ENCODE data around the gene FAM228A.
"Not testable (repeated sequence)": the region's sequence is repeated elsewhere in the genome, so short reads cannot be mapped to it uniquely, and the experiment has no call there.

FAM228A gene

DNA sequence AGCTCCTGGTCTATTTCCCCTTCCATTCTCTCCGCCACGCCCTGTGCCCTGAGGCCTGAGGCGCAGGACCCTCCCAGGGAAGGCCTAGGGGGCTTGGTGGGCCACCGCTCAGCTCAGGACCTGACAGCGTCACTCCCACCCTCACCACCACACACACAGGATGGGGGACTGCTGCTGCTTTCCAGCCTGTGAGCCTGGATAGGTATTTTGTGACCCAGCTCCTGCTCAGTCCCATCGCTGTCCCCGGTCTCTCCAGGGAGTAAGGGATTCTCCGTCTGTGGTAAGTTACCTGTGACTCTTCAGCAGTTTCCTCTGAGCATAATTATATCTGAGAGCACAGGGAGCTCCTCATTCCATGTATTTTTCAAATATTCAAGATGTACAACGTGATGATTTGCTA lies 16.3 kb downstream of the FAM228A start:
- Histone ChIP-seq H3K36me3 (ENCODE audit: low read length) (no peaks in the 10 kb centered on the region), H3F3A (ENCODE audit: insufficient read depth) (no peaks in the 10 kb centered on the region), H2AFZ (ENCODE audit: low read depth, low read length, severe bottlenecking) (no peak overlapping the region), H4K20me1 (ENCODE audit: low read depth, low read length) (no peaks in the 10 kb centered on the region), H3K9me2 (replicated peaks; ENCODE audit: insufficient read depth, low read length) (no peaks in the 10 kb centered on the region), H3K4me3 (ENCODE audit: insufficient read depth, low read length, poor library complexity, severe bottlenecking) (no peak overlapping the region), H3K9ac (ENCODE audit: low read length) (no peak overlapping the region), H3K79me2 (ENCODE audit: insufficient read depth, low read length) (no peaks in the 10 kb centered on the region), H3K27ac (ENCODE audit: low read depth, low read length) (no peak overlapping the region), H3K27me3 (ENCODE audit: low read length) (no peaks in the 10 kb centered on the region), H3K9me3 (ENCODE audit: insufficient read depth, low read length) (no peaks in the 10 kb centered on the region), H3K4me2 (ENCODE audit: low read depth, low read length, poor library complexity, severe bottlenecking) (no peak overlapping the region)
- TF ChIP-seq EZH2phosphoT487 (conservative IDR thresholded peaks at IDR 0.05; ENCODE audit: low read length): no peak
- TF ChIP-seq, protein P1, sequence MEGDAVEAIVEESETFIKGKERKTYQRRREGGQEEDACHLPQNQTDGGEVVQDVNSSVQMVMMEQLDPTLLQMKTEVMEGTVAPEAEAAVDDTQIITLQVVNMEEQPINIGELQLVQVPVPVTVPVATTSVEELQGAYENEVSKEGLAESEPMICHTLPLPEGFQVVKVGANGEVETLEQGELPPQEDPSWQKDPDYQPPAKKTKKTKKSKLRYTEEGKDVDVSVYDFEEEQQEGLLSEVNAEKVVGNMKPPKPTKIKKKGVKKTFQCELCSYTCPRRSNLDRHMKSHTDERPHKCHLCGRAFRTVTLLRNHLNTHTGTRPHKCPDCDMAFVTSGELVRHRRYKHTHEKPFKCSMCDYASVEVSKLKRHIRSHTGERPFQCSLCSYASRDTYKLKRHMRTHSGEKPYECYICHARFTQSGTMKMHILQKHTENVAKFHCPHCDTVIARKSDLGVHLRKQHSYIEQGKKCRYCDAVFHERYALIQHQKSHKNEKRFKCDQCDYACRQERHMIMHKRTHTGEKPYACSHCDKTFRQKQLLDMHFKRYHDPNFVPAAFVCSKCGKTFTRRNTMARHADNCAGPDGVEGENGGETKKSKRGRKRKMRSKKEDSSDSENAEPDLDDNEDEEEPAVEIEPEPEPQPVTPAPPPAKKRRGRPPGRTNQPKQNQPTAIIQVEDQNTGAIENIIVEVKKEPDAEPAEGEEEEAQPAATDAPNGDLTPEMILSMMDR (IDR thresholded peaks at IDR 0.05; ENCODE audit: insufficient read depth, low read length, poor library complexity, severe bottlenecking): no peak

DNA sequence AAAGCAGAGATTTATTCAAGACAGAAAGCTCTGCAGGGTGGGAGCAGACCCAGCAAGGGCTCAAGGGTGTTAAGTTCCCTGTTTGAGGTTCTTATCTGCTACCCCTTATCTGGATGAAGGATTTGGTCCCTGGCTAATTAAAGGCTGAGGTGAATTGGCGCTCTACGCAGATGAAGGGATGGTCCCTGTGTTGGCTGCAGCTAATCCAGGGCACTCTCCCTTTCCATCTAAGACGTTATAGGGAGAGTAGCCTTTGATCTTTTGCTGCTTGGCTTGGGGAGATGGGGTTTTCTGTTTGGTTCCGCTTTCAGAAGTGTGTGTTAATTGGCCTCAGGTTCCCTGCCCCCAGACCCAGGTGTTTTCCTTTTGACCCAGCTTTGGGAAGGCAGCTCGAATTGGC lies 17.0 kb downstream of the FAM228A start:
- no peaks in the 10 kb centered on the region for H3K27me3 ChIP-seq (ENCODE audit: low read length)
- H2AFZ ChIP-seq (ENCODE audit: low read depth, low read length, severe bottlenecking): no peak overlapping the region
- no peak overlapping the region for H3K4me3 ChIP-seq (ENCODE audit: insufficient read depth, low read length, poor library complexity, severe bottlenecking)
- no peaks in the 10 kb centered on the region for H3K9me2 ChIP-seq (replicated peaks; ENCODE audit: insufficient read depth, low read length)
- no peaks in the 10 kb centered on the region for H3K9me3 ChIP-seq (ENCODE audit: insufficient read depth, low read length)
- no peaks in the 10 kb centered on the region for H4K20me1 ChIP-seq (ENCODE audit: low read depth, low read length)
- H3K27ac ChIP-seq (ENCODE audit: low read depth, low read length): no peak overlapping the region
- no peak overlapping the region for H3K4me2 ChIP-seq (ENCODE audit: low read depth, low read length, poor library complexity, severe bottlenecking)
- H3K79me2 ChIP-seq (ENCODE audit: insufficient read depth, low read length): no peaks in the 10 kb centered on the region
- H3F3A ChIP-seq (ENCODE audit: insufficient read depth): no peaks in the 10 kb centered on the region
- no peak for TF ChIP-seq EZH2phosphoT487 (conservative IDR thresholded peaks at IDR 0.05; ENCODE audit: low read length)
- TF ChIP-seq, protein P1 (IDR thresholded peaks at IDR 0.05; ENCODE audit: insufficient read depth, low read length, poor library complexity, severe bottlenecking): no peak
- H3K36me3 ChIP-seq (ENCODE audit: low read length): no peaks in the 10 kb centered on the region
- H3K9ac ChIP-seq (ENCODE audit: low read length): no peak overlapping the region

DNA sequence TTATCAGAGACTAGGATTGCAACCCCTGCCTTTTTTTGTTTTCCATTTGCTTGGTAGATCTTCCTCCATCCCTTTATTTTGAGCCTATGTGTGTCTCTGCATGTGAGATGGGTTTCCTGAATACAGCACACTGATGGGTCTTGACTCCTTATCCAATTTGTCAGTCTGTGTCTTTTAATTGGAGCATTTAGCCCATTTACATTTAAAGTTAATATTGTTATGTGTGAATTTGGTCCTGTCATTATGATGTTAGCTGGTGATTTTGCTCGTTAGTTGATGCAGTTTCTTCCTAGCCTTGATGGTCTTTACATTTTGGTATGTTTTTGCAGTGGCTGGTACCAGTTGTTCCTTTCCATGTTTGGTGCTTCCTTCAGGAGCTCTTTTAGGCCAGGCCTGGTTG lies 22.4 kb downstream of the FAM228A start:
- H4K20me1 ChIP-seq (ENCODE audit: low read depth, low read length); H3K9me3 ChIP-seq (ENCODE audit: insufficient read depth, low read length); H2AFZ ChIP-seq (ENCODE audit: low read depth, low read length, severe bottlenecking); H3K79me2 ChIP-seq (ENCODE audit: insufficient read depth, low read length); H3K4me2 ChIP-seq (ENCODE audit: low read depth, low read length, poor library complexity, severe bottlenecking); H3K27me3 ChIP-seq (ENCODE audit: low read length); H3F3A ChIP-seq (ENCODE audit: insufficient read depth); H3K4me3 ChIP-seq (ENCODE audit: insufficient read depth, low read length, poor library complexity, severe bottlenecking); H3K9me2 ChIP-seq (replicated peaks; ENCODE audit: insufficient read depth, low read length); H3K36me3 ChIP-seq (ENCODE audit: low read length); H3K27ac ChIP-seq (ENCODE audit: low read depth, low read length); H3K9ac ChIP-seq (ENCODE audit: low read length): not testable (repeated sequence)

DNA sequence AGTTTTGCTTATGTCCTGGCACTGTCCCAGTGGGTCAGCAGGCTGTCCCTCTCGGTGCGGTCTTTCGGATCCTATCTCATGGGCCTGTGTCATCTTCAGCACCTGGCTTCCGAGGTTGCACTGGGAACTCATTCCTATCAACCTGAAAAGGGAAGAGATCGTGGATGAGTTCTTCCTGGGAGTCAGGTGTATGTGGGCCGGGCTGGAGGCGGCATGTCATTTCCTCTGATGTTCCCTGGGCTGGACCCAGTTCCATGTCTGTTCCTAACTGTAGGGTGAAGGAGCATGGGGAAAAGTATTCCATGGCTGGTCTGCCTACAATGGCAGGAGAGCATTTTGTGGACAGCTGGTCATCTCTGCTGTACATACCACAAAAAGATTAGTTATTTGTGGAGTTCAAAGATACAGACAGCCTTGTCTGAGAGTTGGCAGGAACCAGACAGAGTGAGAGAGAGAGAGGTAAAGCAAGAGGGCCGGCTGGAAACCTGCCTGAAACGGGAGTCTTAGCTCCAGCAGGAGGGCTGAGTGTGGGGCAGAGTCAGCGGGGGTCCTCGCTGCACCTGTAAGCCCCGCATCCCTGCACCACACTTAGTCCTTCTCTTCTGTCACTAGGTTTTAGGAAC lies 25.2 kb downstream of the FAM228A start:
- no peaks in the 10 kb centered on the region for H3K9me3 ChIP-seq (ENCODE audit: insufficient read depth, low read length)
- no peaks in the 10 kb centered on the region for H3F3A ChIP-seq (ENCODE audit: insufficient read depth)
- no peaks in the 10 kb centered on the region for H4K20me1 ChIP-seq (ENCODE audit: low read depth, low read length)
- no peaks in the 10 kb centered on the region for H3K79me2 ChIP-seq (ENCODE audit: insufficient read depth, low read length)
- no peak overlapping the region for H3K9ac ChIP-seq (ENCODE audit: low read length)
- no peak overlapping the region for H3K4me2 ChIP-seq (ENCODE audit: low read depth, low read length, poor library complexity, severe bottlenecking)
- H3K27me3 ChIP-seq (ENCODE audit: low read length): no peaks in the 10 kb centered on the region
- no peaks in the 10 kb centered on the region for H3K9me2 ChIP-seq (replicated peaks; ENCODE audit: insufficient read depth, low read length)
- no peak overlapping the region for H2AFZ ChIP-seq (ENCODE audit: low read depth, low read length, severe bottlenecking)
- TF ChIP-seq, protein P1 (IDR thresholded peaks at IDR 0.05; ENCODE audit: insufficient read depth, low read length, poor library complexity, severe bottlenecking): no peak
- TF ChIP-seq EZH2phosphoT487 (conservative IDR thresholded peaks at IDR 0.05; ENCODE audit: low read length): no peak
- H3K36me3 ChIP-seq (ENCODE audit: low read length): no peaks in the 10 kb centered on the region
- H3K27ac ChIP-seq (ENCODE audit: low read depth, low read length): no peak overlapping the region
- no peak overlapping the region for H3K4me3 ChIP-seq (ENCODE audit: insufficient read depth, low read length, poor library complexity, severe bottlenecking)

Data from SU-DHL-6 (cell line).